Heart left ventricle (tissue), 16 donors: ENCODE data around the gene TBC1D7. TPM values are rescaled to one million over a fixed set of nuclear protein-coding genes. Genes with fewer than 3 reads are reported as not detected.
A peak's percentile ranks its signal among the peaks of the same experiment; 100 is the strongest.

Source experiments
- ATAC-seq, 4 donors: fragments of 200-7000 bp; cut with Tn5 transposase; one replicate each; pipeline ENCODE4 v1.9.1; 2020 to 2022; ENCODE audit warnings: moderate library complexity in 4 of 4, mild to moderate bottlenecking in 3 of 4, moderate number of reproducible peaks in 1 of 4
- DNase-seq, 5 donors: peaks; one replicate each; pipeline ENCODE4 v3.0.0-alpha.2; 2020
- H3K27ac ChIP-seq, 12 donors: fragments of 200-600 bp; sonication (generic) in 4 of 12; one replicate each; pipeline versions ENCODE4 v1.5.0 to v1.8.0; 2016 to 2022; ENCODE audit warnings: mild to moderate bottlenecking in 2 of 12
- H3K27me3 ChIP-seq, 9 donors: fragments of 200-600 bp; sonication (generic) in 2 of 9; one replicate each; pipeline versions ENCODE4 v1.5.1 to v1.8.0; 2016 to 2022; ENCODE audit warnings: mild to moderate bottlenecking in 3 of 9
- H3K36me3 ChIP-seq, 9 donors: fragments of 200-600 bp; sonication (generic) in 2 of 9; one replicate each; pipeline versions ENCODE4 v1.5.0 to v1.8.0; 2018 to 2022; ENCODE audit warnings: mild to moderate bottlenecking in 2 of 9
- H3K4me1 ChIP-seq, 12 donors: fragments of 200-600 bp; sonication (generic) in 4 of 12; one replicate each; pipeline versions ENCODE4 v1.5.0 to v1.8.0; 2016 to 2022; ENCODE audit warnings: mild to moderate bottlenecking in 3 of 12
- H3K4me3 ChIP-seq, 12 donors: fragments of 200-600 bp; sonication (generic) in 4 of 12; one replicate each; pipeline versions ENCODE4 v1.5.0 to v1.8.0; 2017 to 2022; ENCODE audit warnings: mild to moderate bottlenecking in 9 of 12, moderate library complexity in 4 of 12
- H3K9me3 ChIP-seq, 12 donors: fragments of 200-600 bp; sonication (generic) in 4 of 12; one replicate each; pipeline versions ENCODE4 v1.5.0 to v1.8.0; 2016 to 2022; ENCODE audit warnings: mild to moderate bottlenecking in 1 of 12
- CTCF ChIP-seq, 12 donors: fragments of 200-600 bp; sonication (generic) in 4 of 12; IDR thresholded peaks; one replicate each; pipeline versions ENCODE4 v1.5.0 to v1.8.0; 2018 to 2022; ENCODE audit warnings: antibody characterized with exemption in 12 of 12, mild to moderate bottlenecking in 5 of 12
- POLR2A ChIP-seq, 2 donors: fragments of 450-650 bp; IDR thresholded peaks; one replicate each; pipeline ENCODE4 v1.6.1; 2017; ENCODE audit warnings: antibody characterized with exemption in 2 of 2, mild to moderate bottlenecking in 2 of 2, moderate library complexity in 2 of 2
- WGBS, 4 donors: extraction: QIAGEN DNeasy Blood & Tissue Kit in 2 of 4; methylation state at CpG; one replicate each; pipeline versions ENCODE4 v1.1.5 to v1.1.7; 2013 to 2018; 5-methylcytosine and 5-hydroxymethylcytosine counted together
- intact Hi-C, 10 donors: fragments of 100-400 bp; cut with DNase I; formaldehyde crosslinking; loops; one replicate each; pipeline versions ENCODE4 v1.11.1 to v1.14.2; 2022
- polyA plus RNA-seq, 2 donors: library from polyadenylated mRNA; stranded (reverse); fragments of 200-250 nt; gene quantifications; one replicate each; pipeline ENCODE4 v1.2.3, GENCODE V29; 2013
- total RNA-seq, 9 donors: library from RNA; depleted of rRNA in 2 of 9; stranded (reverse); fragments of >200 nt in 2 of 9; fragmentation: NEBNext Ultra II Directional in 3 of 9; extraction: Animal tissue kit (Norgen Biotek cat#: 25700) in 3 of 9; gene quantifications; one replicate each; pipeline versions ENCODE4 v1.1.0 to v1.2.4, GENCODE V29; 2016 to 2023
- donor health status: ischemic (EF 13 %, LVEDD 7.1; RV severe dilation, severe dysfunction).
- donor health status: healthy with polysubstance abuse.
- donor health status: DM: no; HTN: yes; CAD: no.
- donor health status: DM: no; HTN: no; CAD: no.
- donor health status: ischemic (EF 25% LVEDD 6.9; RV normal size, moderate dysfunction).
- donor health status: ischemic (EF 25% LVEDD 5.7; RV mildly dilated, moderate dysfunction).
- donor health status: healthy.
- donor health status: DM: yes; HTN: yes; CAD: no.
- donor health status: ischemic (EF 35%, LVEDD 5.7; RV mildly dilated, moderate dysfunction).
- donor health status: nonischemic (EF 11% LVEDD 7.7; RV severe dilation, severe dysfunction).
- donor health status: DM: yes; HTN: yes; CAD: no.
- donor health status: PGD.
- donor health status: ischemic (EF 29% LVEDD 5.4; RV normal size, mild dysfunction).
- donor health status: nonischemic (EF 23%, LVEDD 6.1; RV moderate dilation, normal function).

TBC1D7 gene
- total and polyA plus RNA-seq, 11 donors: 17.0 to 31.9 (median 22.9) TPM

GRCh38 chr6:13373919-13374318 is 45.6 kb upstream of the TBC1D7 start:
- DNase-seq: no peak
- Histone ChIP-seq H3K27ac (peak overlapping the region in 3 of 12 donors; percentile 32 to 57 (median 55)), H3K27me3 (no peaks in the 10 kb centered on the region), H3K9me3 (peaks cover 0 to 4% (median 0%) of the 10 kb centered on the region in 12 donors), H3K4me1 (peaks cover 0 to 52% (median 19%) of the 10 kb centered on the region in 12 donors), H3K36me3 (peaks cover 0 to 8% (median 0%) of the 10 kb centered on the region in 9 donors), H3K4me3 (no peak overlapping the region)
- WGBS, 4 donors: 93 to 100% (median 99%) methylated on average over 1 of the region's 1 CpG
- intact Hi-C loops: no loop called here
- no peak for ATAC-seq
- TF ChIP-seq CTCF (IDR thresholded peaks at IDR 0.05) (no peak), POLR2A (IDR thresholded peaks at IDR 0.05) (no peak)

- 9 to 48% (median 35%) methylated on average over 1 of the region's 1 CpG for WGBS, 4 donors
- H3K4me1 ChIP-seq: peaks cover 0 to 52% (median 21%) of the 10 kb centered on the region in 12 donors
- no peak overlapping the region for H3K4me3 ChIP-seq
Measured at GRCh38 chr6:13373488-13373886, 45.1 kb upstream of the TBC1D7 start.

GRCh38 chr6:13372688-13373487 is 44.6 kb upstream of the TBC1D7 start:
- H3K27me3 ChIP-seq: no peaks in the 10 kb centered on the region
- DNase-seq: no peak
- H3K27ac ChIP-seq: peak overlapping the region in 7 of 12 donors; percentile 2 to 71 (median 55)
- intact Hi-C loops: no loop called here
- H3K9me3 ChIP-seq: peaks cover 0 to 4% (median 0%) of the 10 kb centered on the region in 12 donors
- WGBS, 4 donors: 45 to 56% (median 51%) methylated on average over 9 of the region's 9 CpGs
- peaks cover 0 to 5% (median 0%) of the 10 kb centered on the region in 9 donors for H3K36me3 ChIP-seq
- no peak for ATAC-seq
- TF ChIP-seq POLR2A (IDR thresholded peaks at IDR 0.05): no peak
- no peak for TF ChIP-seq CTCF (IDR thresholded peaks at IDR 0.05)
- no peak overlapping the region for H3K4me3 ChIP-seq
- H3K4me1 ChIP-seq: peaks cover 0 to 55% (median 27%) of the 10 kb centered on the region in 12 donors

More at GRCh38 chr6:13373488-13373886, 45.1 kb upstream of the TBC1D7 start:
- DNase-seq (no peak), ATAC-seq (peak in 3 of 4 donors; percentile 53 to 66 (median 56))
- TF ChIP-seq CTCF (IDR thresholded peaks at IDR 0.05) (no peak), POLR2A (IDR thresholded peaks at IDR 0.05) (no peak)
- intact Hi-C loops: no loop called here
- H3K27ac ChIP-seq: peak overlapping the region in 7 of 12 donors; percentile 2 to 71 (median 55)
- peaks cover 0 to 8% (median 0%) of the 10 kb centered on the region in 9 donors for H3K36me3 ChIP-seq
- peaks cover 0 to 4% (median 0%) of the 10 kb centered on the region in 12 donors for H3K9me3 ChIP-seq
- no peaks in the 10 kb centered on the region for H3K27me3 ChIP-seq

GRCh38 chr6:13372076-13372475 is 43.7 kb upstream of the TBC1D7 start:
- H3K27me3 ChIP-seq: no peaks in the 10 kb centered on the region
- no peaks in the 10 kb centered on the region for H3K36me3 ChIP-seq
- TF ChIP-seq POLR2A (IDR thresholded peaks at IDR 0.05): no peak
- no peak for TF ChIP-seq CTCF (IDR thresholded peaks at IDR 0.05)
- H3K27ac ChIP-seq: peak overlapping the region in 3 of 12 donors; percentile 12 to 24 (median 20)
- WGBS, 4 donors: 60 to 71% (median 67%) methylated on average over 6 of the region's 6 CpGs
- ATAC-seq (no peak), DNase-seq (no peak)
- intact Hi-C loops: no loop called here
- H3K9me3 ChIP-seq: peaks cover 0 to 1% (median 0%) of the 10 kb centered on the region in 12 donors
- H3K4me1 ChIP-seq: peaks cover 0 to 63% (median 35%) of the 10 kb centered on the region in 12 donors
- no peak overlapping the region for H3K4me3 ChIP-seq
